Suprapubic skin (tissue), 3 donors: ENCODE results near the gene RAB3GAP1.

Experiments
- CTCF ChIP-seq, 2 donors: fragments of 200-600 bp in 1 of 2; fragments of 450-650 bp in 1 of 2; sonication (generic) in 1 of 2; IDR thresholded peaks; one replicate each; pipeline ENCODE4 v1.5.1; 2016 to 2019; ENCODE audit warnings: antibody characterized with exemption in 2 of 2, mild to moderate bottlenecking in 1 of 2, moderate library complexity in 1 of 2
- EP300 ChIP-seq: sonication (generic); formaldehyde crosslinking; IDR thresholded peaks from one replicate; pipeline ENCODE4 v1.6.1; 2017; ENCODE audit warnings: antibody characterized with exemption

GRCh38 chr2:135047300-135047699, 4.8 kb upstream of the RAB3GAP1 start, which contains the start of gene MAP3K19:
- TF ChIP-seq CTCF (IDR thresholded peaks at IDR 0.05), result no peak
- no peak for TF ChIP-seq EP300
